ENCODE data around the gene RBPMS2. TPM values are rescaled to one million over a fixed set of nuclear protein-coding genes. Genes with fewer than 3 reads are reported as not detected.

The RBPMS2 gene
- total RNA-seq, 1 experiment from 2014 or later: 0.06 TPM

DNA sequence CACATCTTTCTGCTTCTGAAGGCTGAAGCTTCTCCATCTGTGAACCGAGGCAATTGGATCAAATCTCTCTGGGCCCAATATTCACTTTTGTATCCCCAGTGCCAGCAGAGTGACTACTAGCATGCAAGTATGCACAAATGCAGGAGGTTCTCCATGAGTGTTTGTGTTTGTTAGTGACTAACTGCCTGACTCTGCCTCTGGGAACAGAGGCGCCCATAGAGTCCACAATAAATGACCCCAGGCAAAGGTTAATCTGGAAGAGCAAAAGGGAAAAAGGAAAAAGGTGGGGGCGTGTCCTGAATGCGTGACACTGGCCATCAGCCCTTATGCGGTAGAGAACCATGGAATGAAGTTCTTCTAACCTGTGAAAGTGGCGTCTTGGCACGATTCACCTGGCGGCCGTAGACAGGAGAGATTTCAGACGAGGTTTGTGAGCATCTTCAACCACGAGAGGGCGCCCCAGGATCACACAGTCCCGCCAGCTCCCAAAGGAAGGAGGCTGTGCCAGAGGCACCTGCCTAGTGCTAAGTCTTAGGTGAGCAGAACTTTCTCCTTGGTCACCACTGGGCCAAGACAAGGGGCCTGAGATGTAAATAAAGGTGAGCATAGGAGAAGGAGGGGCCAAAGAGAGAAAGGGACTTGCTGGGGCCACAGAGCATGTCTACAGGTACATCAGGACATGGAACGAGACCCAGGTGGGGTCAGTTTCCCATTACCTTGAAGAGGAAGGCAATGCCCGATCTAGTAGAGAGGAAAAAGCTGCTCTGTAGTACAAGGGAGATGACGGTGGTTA is 44.2 kb downstream of the RBPMS2 start:
- DNase-seq (ENCODE audit: low read depth): peak; percentile 80

GRCh38 chr15:64730151-64730550 is 45.2 kb downstream of the RBPMS2 start:
- no peak for DNase-seq (ENCODE audit: low read depth)

DNA sequence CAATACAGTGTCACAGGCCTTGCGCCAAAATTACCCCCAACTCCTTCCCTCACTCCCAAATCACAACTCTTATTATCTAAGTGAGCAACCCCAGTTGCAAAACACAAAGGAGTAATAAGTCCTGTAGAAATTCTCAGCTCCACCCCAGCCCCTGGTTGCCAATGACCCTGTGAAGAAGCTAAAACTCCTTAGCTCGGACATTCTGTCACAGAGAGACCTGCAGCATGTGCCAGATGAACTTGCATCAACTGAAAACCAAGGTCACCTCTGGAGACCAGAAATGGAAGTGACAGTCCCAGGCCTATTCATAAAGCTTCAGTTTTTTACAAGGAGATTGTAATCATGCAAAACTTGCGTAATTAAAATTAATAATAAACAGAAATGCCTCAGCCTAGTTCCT is 55.2 kb downstream of the RBPMS2 start:
- no peak for DNase-seq (ENCODE audit: low read depth)

DNA sequence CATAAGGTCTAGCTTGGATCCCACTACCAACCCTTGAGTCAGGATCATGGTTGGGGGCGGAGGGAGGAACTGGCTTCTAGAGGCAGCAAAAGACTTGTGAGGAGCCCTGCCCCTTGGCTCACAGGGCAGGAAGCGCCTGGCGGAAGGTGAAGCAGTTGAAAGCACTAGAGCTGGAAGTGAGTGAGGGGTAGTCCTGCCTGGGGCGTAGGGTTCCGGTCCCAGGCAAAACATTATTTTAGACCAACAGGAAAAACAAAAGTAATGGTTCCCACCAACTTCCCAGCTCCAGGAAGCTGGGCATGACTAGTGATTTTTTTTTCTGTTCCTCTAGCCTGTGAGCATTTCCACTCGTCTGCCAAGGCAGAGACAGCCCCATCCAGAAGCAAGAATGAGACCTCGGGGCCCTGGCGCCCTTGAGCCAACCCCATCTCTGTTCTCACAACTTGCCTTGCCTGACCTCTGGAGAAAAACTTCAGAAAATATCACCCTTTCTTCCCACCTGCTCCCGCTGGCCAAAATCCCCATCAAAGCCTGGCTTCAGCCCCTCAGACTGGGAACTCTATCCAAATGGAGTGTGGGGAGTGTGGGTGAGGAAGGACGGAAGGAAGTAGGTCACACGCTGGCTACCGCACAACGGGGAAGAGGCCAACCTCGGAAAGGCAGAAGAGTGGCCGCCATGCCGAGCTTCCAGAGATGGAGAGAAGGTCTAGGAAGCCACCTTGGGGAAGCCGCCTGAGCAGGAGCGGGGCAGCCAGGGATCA is 57.5 kb downstream of the RBPMS2 start:
- DNase-seq (ENCODE audit: low read depth): no peak

- DNase-seq (ENCODE audit: low read depth): no peak
These were observed 58.3 kb downstream of the RBPMS2 start for GRCh38 chr15:64717130-64717529.

GRCh38 chr15:64716452-64716851 is 58.9 kb downstream of the RBPMS2 start:
- no peak for DNase-seq (ENCODE audit: low read depth)

DNA sequence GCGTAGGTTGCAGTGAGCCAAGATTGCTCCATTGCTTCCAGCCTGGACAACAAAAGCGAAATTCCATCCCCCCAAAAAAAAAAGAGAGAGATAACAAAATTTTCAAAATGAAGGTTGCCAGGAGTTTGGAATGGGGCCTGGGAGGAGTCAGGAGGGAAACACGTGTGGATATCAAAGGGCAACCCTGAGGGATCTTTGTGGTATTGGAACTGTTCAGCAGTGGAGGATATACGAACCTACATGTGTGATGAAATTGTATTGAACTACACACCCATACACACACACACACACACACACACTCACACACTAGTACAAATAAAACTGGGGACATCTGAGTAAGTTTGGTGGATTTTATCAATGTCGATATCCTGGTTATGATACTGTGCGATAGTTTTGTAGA is 61.8 kb downstream of the RBPMS2 start:
- no peak for DNase-seq (ENCODE audit: low read depth)

DNA sequence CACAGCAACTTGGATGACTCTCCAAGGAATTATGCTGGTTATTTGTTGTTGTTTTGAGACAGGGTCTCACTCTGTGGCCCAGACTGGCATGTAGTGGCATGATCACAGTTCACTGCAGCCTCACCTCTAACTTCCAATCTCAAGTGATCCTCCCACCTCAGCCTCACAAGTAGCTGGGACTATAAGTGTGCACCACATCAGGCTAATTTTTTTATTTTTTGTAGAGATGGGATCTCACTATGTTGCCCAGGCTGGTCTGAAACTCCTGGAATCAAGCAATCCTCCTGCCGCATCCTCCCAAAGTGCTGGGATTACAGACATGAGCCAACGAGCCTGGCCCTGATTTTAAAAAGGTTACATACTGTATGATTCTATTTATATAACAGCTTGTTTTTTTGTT is 63.0 kb downstream of the RBPMS2 start:
- no peak for DNase-seq (ENCODE audit: low read depth)

GRCh38 chr15:64710676-64711428 is 64.5 kb downstream of the RBPMS2 start:
- DNase-seq (ENCODE audit: low read depth): no peak

DNA sequence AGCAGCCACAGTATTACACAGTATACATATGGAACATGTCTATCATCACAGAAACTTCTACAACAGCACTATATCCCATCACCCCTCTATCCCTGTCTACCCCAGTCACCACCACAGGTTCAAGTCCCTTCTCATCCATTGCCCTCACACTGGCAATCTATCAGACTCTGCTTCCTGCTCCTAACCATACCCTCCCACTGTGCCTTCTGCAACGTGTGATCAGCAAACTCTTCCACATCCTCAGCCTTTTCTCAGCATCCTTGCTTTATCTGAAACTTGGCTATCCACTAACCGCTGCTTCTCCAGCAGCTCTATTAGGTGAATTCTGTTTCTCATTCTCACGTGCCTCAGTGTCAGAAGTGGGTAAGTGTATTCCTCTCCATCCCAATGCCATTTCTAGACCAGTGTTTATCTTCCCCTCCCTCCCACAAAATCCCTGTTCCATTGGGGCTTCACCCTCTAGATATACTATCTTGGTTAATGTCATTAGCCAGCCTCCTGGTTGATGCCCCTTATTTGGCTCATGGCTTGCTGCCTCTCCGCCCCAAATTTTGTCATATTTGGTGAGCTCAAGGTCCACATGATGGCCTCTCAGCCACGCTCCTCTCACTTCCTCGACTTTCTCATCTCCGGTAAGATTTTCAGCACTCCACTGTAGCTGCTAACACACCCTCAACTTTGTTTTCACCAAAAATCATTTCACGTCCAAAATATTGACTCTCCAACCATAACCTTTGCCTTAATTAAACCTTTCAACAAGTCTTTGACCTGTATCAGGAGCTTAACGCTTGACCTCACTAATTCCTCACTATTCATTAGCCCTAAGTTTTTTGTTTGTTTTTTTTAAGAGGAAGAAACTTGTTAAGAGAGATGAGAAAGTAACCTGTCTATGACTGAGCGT is 69.1 kb downstream of the RBPMS2 start:
- DNase-seq (ENCODE audit: low read depth): no peak

DNA sequence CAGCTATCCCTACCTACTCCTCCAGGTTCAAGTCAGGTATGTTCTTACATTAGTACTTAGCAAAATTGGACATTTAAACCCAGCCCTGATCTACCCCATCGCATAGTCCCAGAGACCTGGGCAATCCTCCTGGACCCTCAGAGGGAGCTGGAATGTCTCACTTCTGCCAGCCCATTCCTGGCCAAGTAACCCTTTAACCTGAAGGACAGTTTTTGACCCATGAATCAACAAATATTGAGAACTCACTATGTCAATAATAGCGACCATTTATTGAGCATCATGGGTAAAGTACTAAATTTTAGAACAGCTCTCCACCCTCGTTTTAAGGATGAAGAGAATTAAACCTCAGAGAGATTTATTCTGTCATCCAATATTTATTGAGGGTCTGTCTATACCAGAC is 70.4 kb downstream of the RBPMS2 start:
- no peak for DNase-seq (ENCODE audit: low read depth)

DNA sequence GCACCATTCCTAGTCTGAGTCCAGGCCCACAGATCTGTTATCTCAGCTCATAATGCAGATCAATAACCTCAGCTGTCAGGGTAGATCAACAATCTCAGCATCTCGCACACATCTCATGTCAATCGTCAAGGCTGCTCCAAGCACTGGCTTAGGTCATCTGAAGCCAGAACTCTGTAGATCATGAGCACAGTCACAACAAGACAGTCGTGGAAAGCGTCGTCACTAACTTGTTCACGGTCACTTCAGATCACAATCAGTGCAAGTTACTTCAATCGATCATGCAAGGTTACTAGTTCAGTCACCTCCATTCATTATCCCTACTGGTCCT is 71.8 kb downstream of the RBPMS2 start:
- DNase-seq (ENCODE audit: low read depth): no peak

- DNase-seq (ENCODE audit: low read depth): peak; percentile 96
These were observed 72.4 kb downstream of the RBPMS2 start for GRCh38 chr15:64702816-64703631.

DNA sequence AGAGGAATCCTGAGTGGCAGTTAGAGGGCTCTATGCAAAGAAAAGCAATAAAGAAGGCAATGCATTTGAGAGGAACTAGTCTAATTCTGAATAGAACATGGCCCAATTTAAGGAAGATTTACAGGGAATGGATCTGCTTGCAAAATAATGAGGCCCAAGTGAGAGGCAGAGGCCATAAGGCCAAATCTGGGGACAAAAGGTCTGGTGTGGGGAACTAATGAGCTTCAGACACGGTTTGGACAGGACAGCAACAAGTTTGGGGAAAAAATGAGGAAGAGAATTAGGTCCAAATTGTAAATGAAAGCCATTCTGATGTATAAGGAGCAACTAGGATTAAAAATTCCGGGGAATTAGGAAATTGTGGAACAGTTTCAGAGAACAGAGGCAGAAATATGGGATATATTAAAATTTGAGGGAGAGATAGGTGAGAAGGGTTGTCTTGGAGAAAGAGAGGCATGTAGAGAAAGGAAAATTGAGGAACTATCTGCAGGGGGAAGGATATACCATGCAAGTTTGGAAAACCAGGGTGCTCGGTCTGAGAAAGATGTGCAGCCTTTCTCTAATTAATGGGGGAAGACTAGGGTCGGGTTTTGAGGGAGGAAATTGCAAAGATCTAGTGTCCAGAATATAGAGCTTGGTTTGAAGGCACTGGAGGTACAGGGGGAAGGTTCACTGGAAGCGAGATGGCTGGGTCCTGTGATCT is 73.8 kb downstream of the RBPMS2 start:
- DNase-seq (ENCODE audit: low read depth): no peak

GRCh38 chr15:64701051-64701450 is 74.3 kb downstream of the RBPMS2 start:
- DNase-seq (ENCODE audit: low read depth): no peak

- no peak for DNase-seq (ENCODE audit: low read depth)
These were observed 75.5 kb downstream of the RBPMS2 start for GRCh38 chr15:64699751-64700388.

DNA sequence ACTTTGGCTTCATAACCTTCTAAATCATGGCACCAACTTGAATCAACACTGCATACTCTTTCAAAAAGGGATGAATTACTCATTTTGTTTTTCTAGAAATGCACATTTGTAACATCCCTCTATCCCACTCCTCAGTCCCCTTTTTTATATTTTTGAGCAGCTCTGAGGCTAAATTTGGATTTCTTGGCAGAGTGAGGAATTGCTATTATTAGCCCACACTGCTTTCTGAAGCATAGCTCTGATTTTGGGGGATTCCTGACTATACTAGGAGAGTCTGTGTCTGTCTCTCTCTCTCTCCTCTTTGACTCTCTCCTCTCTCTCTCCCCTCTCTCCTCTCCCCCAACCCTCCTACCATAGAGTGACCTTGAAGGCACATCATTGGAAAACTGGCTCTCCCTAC is 76.6 kb downstream of the RBPMS2 start:
- no peak for DNase-seq (ENCODE audit: low read depth)

- DNase-seq (ENCODE audit: low read depth): no peak
These were observed 77.4 kb downstream of the RBPMS2 start for GRCh38 chr15:64697911-64698369.

- no peak for DNase-seq (ENCODE audit: low read depth)
These were observed 78.9 kb downstream of the RBPMS2 start for GRCh38 chr15:64696481-64696880.

Data from Daoy (cell line).